ENCODE data around the gene D2HGDH. TPM values are rescaled to one million over a fixed set of nuclear protein-coding genes. Genes with fewer than 3 reads are reported as not detected.
"Not testable (repeated sequence)": the region's sequence is repeated elsewhere in the genome, so short reads cannot be mapped to it uniquely, and the experiment has no call there.

D2HGDH gene
- total and polyA plus RNA-seq, 9 of the 15 experiments (the other 6 are each of a cell fraction or from before 2014, with no cell fraction given) = 0.39 to 30.8 (median 10.3) TPM

- Histone ChIP-seq H3K27ac (ENCODE audit: extremely low read depth, low read depth, low read length) (no peak overlapping the region), H2AFZ (ENCODE audit: low read depth, low read length) (no peak overlapping the region), H3K4me3 (no peak overlapping the region), H4K20me1 (replicated peaks; ENCODE audit: control insufficient read depth, insufficient read depth, low read length) (no peaks in the 10 kb centered on the region), H3K9me1 (ENCODE audit: control insufficient read depth, insufficient read depth, low read length) (no peaks in the 10 kb centered on the region), H3K36me3 (ENCODE audit: control insufficient read depth, insufficient read depth, low read length) (no peaks in the 10 kb centered on the region), H3K27me3 (ENCODE audit: control insufficient read depth in 2 of 2, insufficient read depth in 2 of 2, low read length in 2 of 2) (no peaks in the 10 kb centered on the region), H3K4me2 (ENCODE audit: insufficient read depth, low read length) (no peak overlapping the region), H3K9me3 (replicated peaks; ENCODE audit: control insufficient read depth, insufficient read depth, low read depth, low read length) (no peaks in the 10 kb centered on the region), H3K4me1 (replicated peaks in 1 of 2; ENCODE audit: control insufficient read depth in 2 of 2, insufficient read depth in 2 of 2, low read length in 2 of 2) (peaks cover 0 to 77% of the 10 kb centered on the region in 2 experiments; a peak in 3 of 5 replicates), H3K9ac (ENCODE audit: insufficient read depth in 1 of 2, low read depth in 2 of 2, low read length in 2 of 2) (no peak overlapping the region), H3K79me2 (ENCODE audit: control insufficient read depth, insufficient read depth, low read length) (no peaks in the 10 kb centered on the region)
- no peak for DNase-seq (ENCODE audit: extremely low read depth in 1 of 4, low spot score in 3 of 4)
- no peak for FAIRE-seq
- intact Hi-C loops (cut with micrococcal nuclease) (no loop called here), in situ Hi-C loops (cut with MboI) (no loop called here)
- WGBS (ENCODE audit: insufficient coverage, low coverage, missing lambda C conversion rate) = 0% methylated on average over 2 of the region's 16 CpGs
- no TSS peak for BruUV-seq (replicated peaks)
- no peak for ATAC-seq
- TF ChIP-seq CTCF (IDR thresholded peaks at IDR 0.05 in 2 of 3, conservative IDR thresholded peaks at IDR 0.05 in 1 of 3; ENCODE audit: insufficient read depth in 2 of 3, low read depth in 1 of 3, low read length in 3 of 3) = no peak
- TF ChIP-seq HMG20B (CRISPR knock-in tag; IDR thresholded peaks at IDR 0.05) = no peak
- no peak for TF ChIP-seq ZKSCAN1 (IDR thresholded peaks at IDR 0.05; ENCODE audit: low read depth, low read length)
- no peak for TF ChIP-seq CAMTA2 (CRISPR knock-in tag; conservative IDR thresholded peaks at IDR 0.05)
- TF ChIP-seq ZNF609 (CRISPR knock-in tag; IDR thresholded peaks at IDR 0.05; ENCODE audit: borderline replicate concordance) = no peak
- TF ChIP-seq SRSF1 (IDR thresholded peaks at IDR 0.05; ENCODE audit: low read depth, low read length) = no peak
- TF ChIP-seq ZNF707 (CRISPR knock-in tag; conservative IDR thresholded peaks at IDR 0.05) = no peak
- CTCF ChIA-PET (ENCODE audit: low intra/inter-chr PET ratio) = no interaction called here
- POLR2A ChIA-PET = no interaction called here
Observed at GRCh38 chr2:241817126-241817820, 82.8 kb downstream of the D2HGDH start.

- DNase-seq (ENCODE audit: extremely low read depth in 1 of 4, low spot score in 3 of 4); H3K27me3 ChIP-seq (ENCODE audit: control insufficient read depth in 2 of 2, insufficient read depth in 2 of 2, low read length in 2 of 2); H3K79me2 ChIP-seq (ENCODE audit: control insufficient read depth, insufficient read depth, low read length); H3K4me2 ChIP-seq (ENCODE audit: insufficient read depth, low read length); intact Hi-C loops (cut with micrococcal nuclease); H3K9me1 ChIP-seq (ENCODE audit: control insufficient read depth, insufficient read depth, low read length); H3K9ac ChIP-seq (ENCODE audit: insufficient read depth in 1 of 2, low read depth in 2 of 2, low read length in 2 of 2); CTCF ChIA-PET (ENCODE audit: low intra/inter-chr PET ratio); H4K20me1 ChIP-seq (replicated peaks; ENCODE audit: control insufficient read depth, insufficient read depth, low read length); ATAC-seq; BruUV-seq (replicated peaks); H3K36me3 ChIP-seq (ENCODE audit: control insufficient read depth, insufficient read depth, low read length); H2AFZ ChIP-seq (ENCODE audit: low read depth, low read length); FAIRE-seq; H3K27ac ChIP-seq (ENCODE audit: extremely low read depth, low read depth, low read length); POLR2A ChIA-PET; H3K4me3 ChIP-seq; in situ Hi-C loops (cut with MboI); H3K9me3 ChIP-seq (replicated peaks; ENCODE audit: control insufficient read depth, insufficient read depth, low read depth, low read length): not testable (repeated sequence)
- WGBS (ENCODE audit: insufficient coverage, low coverage, missing lambda C conversion rate) = 71% methylated on average over 8 of the region's 10 CpGs
- peaks cover 0 to 78% of the 10 kb centered on the region in 2 experiments; a peak in 3 of 5 replicates for H3K4me1 ChIP-seq (replicated peaks in 1 of 2; ENCODE audit: control insufficient read depth in 2 of 2, insufficient read depth in 2 of 2, low read length in 2 of 2)
Observed at GRCh38 chr2:241817821-241818215, 83.4 kb downstream of the D2HGDH start.
